Hepatocyte (in vitro differentiated cells): ENCODE measurements around the gene MOB2. TPM values are rescaled to one million over a fixed set of nuclear protein-coding genes. Genes with fewer than 3 reads are reported as not detected.

Experiments
- DNase-seq: peaks from one replicate; pipeline ENCODE4 v3.0.0-alpha.2; 2016; ENCODE audit warnings: low spot score
- H2AFZ ChIP-seq: fragments of 200-600 bp; sonication (generic); 2 replicates; pipeline ENCODE4 v1.6.0; 2016; ENCODE audit warnings: antibody characterized with exemption, mild to moderate bottlenecking
- H3K27ac ChIP-seq: fragments of 200-600 bp; sonication (generic); 2 replicates; pipeline ENCODE4 v1.5.1; 2016; ENCODE audit warnings: mild to moderate bottlenecking
- H3K27me3 ChIP-seq: fragments of 200-600 bp; sonication (generic); 2 replicates; pipeline ENCODE4 v1.6.1; 2016
- H3K36me3 ChIP-seq: fragments of 200-600 bp; sonication (generic); replicated peaks from 2 replicates; pipeline ENCODE4 v1.5.1; 2016; ENCODE audit warnings: low read depth; ENCODE audit not compliant: insufficient read depth
- H3K4me1 ChIP-seq: fragments of 200-600 bp; sonication (generic); 2 replicates; pipeline ENCODE4 v1.5.1; 2016; ENCODE audit warnings: mild to moderate bottlenecking, moderate library complexity; ENCODE audit not compliant: insufficient read depth
- H3K4me2 ChIP-seq: fragments of 200-600 bp; sonication (generic); 2 replicates; pipeline ENCODE4 v1.6.0; 2016
- H3K4me3 ChIP-seq: fragments of 200-600 bp; sonication (generic); 2 replicates; pipeline ENCODE4 v1.5.1; 2016; ENCODE audit warnings: mild to moderate bottlenecking
- H3K79me2 ChIP-seq: fragments of 200-600 bp; sonication (generic); 2 replicates; pipeline ENCODE4 v1.6.0; 2017; ENCODE audit warnings: mild to moderate bottlenecking
- H3K9me2 ChIP-seq: fragments of 200-600 bp; sonication (generic); replicated peaks from 2 replicates; pipeline ENCODE4 v1.6.0; 2017; ENCODE audit warnings: mild to moderate bottlenecking; ENCODE audit not compliant: insufficient read depth
- H3K9me3 ChIP-seq: fragments of 200-600 bp; sonication (generic); 2 replicates; pipeline ENCODE4 v1.5.1; 2016; ENCODE audit warnings: low read depth, mild to moderate bottlenecking
- H4K20me1 ChIP-seq: fragments of 200-600 bp; sonication (generic); 2 replicates; pipeline ENCODE4 v1.6.0; 2016; ENCODE audit warnings: mild to moderate bottlenecking; ENCODE audit not compliant: insufficient read depth, poor library complexity, severe bottlenecking
- CTCF ChIP-seq: fragments of 200-600 bp; sonication (generic); IDR thresholded peaks from 2 replicates; pipeline ENCODE4 v1.5.1; 2016; ENCODE audit warnings: antibody characterized with exemption, mild to moderate bottlenecking; ENCODE audit not compliant: poor library complexity
- EZH2 ChIP-seq: fragments of 200-600 bp; sonication (generic); IDR thresholded peaks from 2 replicates; pipeline ENCODE4 v1.6.1; 2016; ENCODE audit warnings: antibody characterized with exemption, mild to moderate bottlenecking, borderline replicate concordance
- EZH2phosphoT487 ChIP-seq: fragments of 200-600 bp; sonication (generic); IDR thresholded peaks from one replicate; pipeline ENCODE4 v1.6.1; 2018; ENCODE audit warnings: antibody characterized with exemption, mild to moderate bottlenecking, low read depth, moderate library complexity; ENCODE audit not compliant: unreplicated experiment, severe bottlenecking
- WGBS: methylation state at CpG from one replicate; pipeline ENCODE4 v1.1.6; 2016; ENCODE audit warnings: low lambda C conversion rate; ENCODE audit errors: missing lambda C conversion rate; 5-methylcytosine and 5-hydroxymethylcytosine counted together
- polyA plus RNA-seq: library from polyadenylated mRNA; unstranded; fragments of >200 nt; fragmentation: Nextera tagmentation; extraction: Ambion mirVana; gene quantifications from 2 replicates; pipeline ENCODE4 v1.2.1, GENCODE V29; 2016
- total RNA-seq: library from RNA; depleted of rRNA; stranded (reverse); fragments of >200 nt; gene quantifications from 2 replicates; pipeline ENCODE4 v1.2.3, GENCODE V29; 2014

Gene MOB2
- total and polyA plus RNA-seq, 2 experiments from 2014 or later: 12.5 to 48.2 TPM

GRCh38 chr11:1529286-1529685, 42.7 kb upstream of the MOB2 start:
- TF ChIP-seq EZH2phosphoT487 (no peak), CTCF (no peak), EZH2 (no peak)
- Histone ChIP-seq H2AFZ (no peak overlapping the region), H3K27me3 (no peaks in the 10 kb centered on the region), H3K4me2 (no peak overlapping the region), H3K9me3 (no peaks in the 10 kb centered on the region), H3K36me3 (no peaks in the 10 kb centered on the region), H3K9me2 (no peaks in the 10 kb centered on the region), H3K4me3 (no peak overlapping the region), H3K79me2 (peaks cover 83% of the 10 kb centered on the region), H4K20me1 (peaks cover 90% of the 10 kb centered on the region), H3K4me1 (no peaks in the 10 kb centered on the region), H3K27ac (no peak overlapping the region)
- 97% methylated on average over 17 of the region's 17 CpGs for WGBS
- DNase-seq: no peak

- H3K4me1 ChIP-seq: no peaks in the 10 kb centered on the region
- H3K27ac ChIP-seq: no peak overlapping the region
- no peak overlapping the region for H2AFZ ChIP-seq
- H3K4me2 ChIP-seq: no peak overlapping the region
- peaks cover 79% of the 10 kb centered on the region for H3K79me2 ChIP-seq
- no peaks in the 10 kb centered on the region for H3K27me3 ChIP-seq
- TF ChIP-seq EZH2 (no peak), EZH2phosphoT487 (no peak), CTCF (no peak)
- H3K9me2 ChIP-seq: no peaks in the 10 kb centered on the region
- H3K36me3 ChIP-seq: no peaks in the 10 kb centered on the region
- 90% methylated on average over 10 of the region's 10 CpGs for WGBS
- peaks cover 95% of the 10 kb centered on the region for H4K20me1 ChIP-seq
- DNase-seq: no peak
- no peaks in the 10 kb centered on the region for H3K9me3 ChIP-seq
- no peak overlapping the region for H3K4me3 ChIP-seq
Observed at GRCh38 chr11:1528710-1529109, 42.1 kb upstream of the MOB2 start.

- H3K79me2 ChIP-seq: peaks cover 78% of the 10 kb centered on the region
- 96% methylated on average over 15 of the region's 15 CpGs for WGBS
Observed at GRCh38 chr11:1526785-1527184, 40.2 kb upstream of the MOB2 start.

More at GRCh38 chr11:1526785-1527184, 40.2 kb upstream of the MOB2 start:
- Histone ChIP-seq H3K9me2 (no peaks in the 10 kb centered on the region), H3K36me3 (no peaks in the 10 kb centered on the region), H3K4me3 (no peak overlapping the region), H3K4me1 (no peaks in the 10 kb centered on the region), H3K9me3 (no peaks in the 10 kb centered on the region), H4K20me1 (peaks cover 94% of the 10 kb centered on the region), H3K4me2 (no peak overlapping the region), H2AFZ (no peak overlapping the region), H3K27me3 (no peaks in the 10 kb centered on the region), H3K27ac (no peak overlapping the region)
- DNase-seq: no peak
- TF ChIP-seq EZH2phosphoT487 (no peak), EZH2 (no peak), CTCF (no peak)
